ENCODE measurements around the gene TOMM5. TPM values are rescaled to one million over a fixed set of nuclear protein-coding genes. Genes with fewer than 3 reads are reported as not detected.

The TOMM5 gene
- total RNA-seq, 1 donor from 2014 or later: 52.5 TPM

GRCh38 chr9:37554318-37554717, 38.1 kb downstream of the TOMM5 start:
- Mint-ChIP-seq H3K4me1 (ENCODE audit: unreplicated experiment) (no peaks in the 10 kb centered on the region), H3K9me3 (ENCODE audit: unreplicated experiment) (no peaks in the 10 kb centered on the region), H3K4me3 (ENCODE audit: unreplicated experiment) (no peak overlapping the region), H3K36me3 (ENCODE audit: low read depth, unreplicated experiment) (no peaks in the 10 kb centered on the region), H3K27me3 (ENCODE audit: unreplicated experiment) (no peaks in the 10 kb centered on the region), H3K27ac (ENCODE audit: unreplicated experiment) (no peak overlapping the region)
- TF ChIP-seq CTCF (IDR thresholded peaks at IDR 0.05; ENCODE audit: unreplicated experiment): no peak
- no peak for DNase-seq (ENCODE audit: low spot score)

GRCh38 chr9:37551888-37552287, 40.5 kb downstream of the TOMM5 start:
- H3K4me3 Mint-ChIP-seq (ENCODE audit: unreplicated experiment): no peak overlapping the region
- H3K9me3 Mint-ChIP-seq (ENCODE audit: unreplicated experiment): no peaks in the 10 kb centered on the region
- no peak for TF ChIP-seq CTCF (IDR thresholded peaks at IDR 0.05; ENCODE audit: unreplicated experiment)
- no peaks in the 10 kb centered on the region for H3K27me3 Mint-ChIP-seq (ENCODE audit: unreplicated experiment)
- DNase-seq (ENCODE audit: low spot score): no peak
- no peak overlapping the region for H3K27ac Mint-ChIP-seq (ENCODE audit: unreplicated experiment)
- no peaks in the 10 kb centered on the region for H3K4me1 Mint-ChIP-seq (ENCODE audit: unreplicated experiment)
- H3K36me3 Mint-ChIP-seq (ENCODE audit: low read depth, unreplicated experiment): no peaks in the 10 kb centered on the region

- TF ChIP-seq CTCF (IDR thresholded peaks at IDR 0.05; ENCODE audit: unreplicated experiment): no peak
- H3K9me3 Mint-ChIP-seq (ENCODE audit: unreplicated experiment): no peaks in the 10 kb centered on the region
- no peak for DNase-seq (ENCODE audit: low spot score)
- no peaks in the 10 kb centered on the region for H3K27me3 Mint-ChIP-seq (ENCODE audit: unreplicated experiment)
- no peak overlapping the region for H3K27ac Mint-ChIP-seq (ENCODE audit: unreplicated experiment)
- H3K4me1 Mint-ChIP-seq (ENCODE audit: unreplicated experiment): no peaks in the 10 kb centered on the region
- no peaks in the 10 kb centered on the region for H3K36me3 Mint-ChIP-seq (ENCODE audit: low read depth, unreplicated experiment)
- no peak overlapping the region for H3K4me3 Mint-ChIP-seq (ENCODE audit: unreplicated experiment)
These were observed 40.9 kb downstream of the TOMM5 start for GRCh38 chr9:37551468-37551867.

- H3K36me3 Mint-ChIP-seq (ENCODE audit: low read depth, unreplicated experiment): no peaks in the 10 kb centered on the region
- H3K9me3 Mint-ChIP-seq (ENCODE audit: unreplicated experiment): no peaks in the 10 kb centered on the region
- no peaks in the 10 kb centered on the region for H3K27me3 Mint-ChIP-seq (ENCODE audit: unreplicated experiment)
- no peak for DNase-seq (ENCODE audit: low spot score)
- H3K27ac Mint-ChIP-seq (ENCODE audit: unreplicated experiment): no peak overlapping the region
- no peaks in the 10 kb centered on the region for H3K4me1 Mint-ChIP-seq (ENCODE audit: unreplicated experiment)
- H3K4me3 Mint-ChIP-seq (ENCODE audit: unreplicated experiment): no peak overlapping the region
- TF ChIP-seq CTCF (IDR thresholded peaks at IDR 0.05; ENCODE audit: unreplicated experiment): no peak
These were observed 41.6 kb downstream of the TOMM5 start for GRCh38 chr9:37550781-37551180.

GRCh38 chr9:37549527-37549926, 42.9 kb downstream of the TOMM5 start:
- no peaks in the 10 kb centered on the region for H3K27me3 Mint-ChIP-seq (ENCODE audit: unreplicated experiment)
- H3K4me1 Mint-ChIP-seq (ENCODE audit: unreplicated experiment): no peaks in the 10 kb centered on the region
- DNase-seq (ENCODE audit: low spot score): no peak
- no peaks in the 10 kb centered on the region for H3K9me3 Mint-ChIP-seq (ENCODE audit: unreplicated experiment)
- no peak overlapping the region for H3K27ac Mint-ChIP-seq (ENCODE audit: unreplicated experiment)
- no peak for TF ChIP-seq CTCF (IDR thresholded peaks at IDR 0.05; ENCODE audit: unreplicated experiment)
- H3K4me3 Mint-ChIP-seq (ENCODE audit: unreplicated experiment): no peak overlapping the region
- no peaks in the 10 kb centered on the region for H3K36me3 Mint-ChIP-seq (ENCODE audit: low read depth, unreplicated experiment)

All from endothelial cell (in vitro differentiated cells).